Hepatocyte (in vitro differentiated cells): ENCODE results near the gene NTHL1. TPM values are rescaled to one million over a fixed set of nuclear protein-coding genes. Genes with fewer than 3 reads are reported as not detected.

ENCODE experiments used
- DNase-seq: peaks from one replicate; pipeline ENCODE4 v3.0.0-alpha.2; 2016; ENCODE audit warnings: low spot score
- H2AFZ ChIP-seq: fragments of 200-600 bp; sonication (generic); 2 replicates; pipeline ENCODE4 v1.6.0; 2016; ENCODE audit warnings: antibody characterized with exemption, mild to moderate bottlenecking
- H3K27ac ChIP-seq: fragments of 200-600 bp; sonication (generic); 2 replicates; pipeline ENCODE4 v1.5.1; 2016; ENCODE audit warnings: mild to moderate bottlenecking
- H3K27me3 ChIP-seq: fragments of 200-600 bp; sonication (generic); 2 replicates; pipeline ENCODE4 v1.6.1; 2016
- H3K36me3 ChIP-seq: fragments of 200-600 bp; sonication (generic); replicated peaks from 2 replicates; pipeline ENCODE4 v1.5.1; 2016; ENCODE audit warnings: low read depth; ENCODE audit not compliant: insufficient read depth
- H3K4me1 ChIP-seq: fragments of 200-600 bp; sonication (generic); 2 replicates; pipeline ENCODE4 v1.5.1; 2016; ENCODE audit warnings: mild to moderate bottlenecking, moderate library complexity; ENCODE audit not compliant: insufficient read depth
- H3K4me2 ChIP-seq: fragments of 200-600 bp; sonication (generic); 2 replicates; pipeline ENCODE4 v1.6.0; 2016
- H3K4me3 ChIP-seq: fragments of 200-600 bp; sonication (generic); 2 replicates; pipeline ENCODE4 v1.5.1; 2016; ENCODE audit warnings: mild to moderate bottlenecking
- H3K79me2 ChIP-seq: fragments of 200-600 bp; sonication (generic); 2 replicates; pipeline ENCODE4 v1.6.0; 2017; ENCODE audit warnings: mild to moderate bottlenecking
- H3K9me2 ChIP-seq: fragments of 200-600 bp; sonication (generic); replicated peaks from 2 replicates; pipeline ENCODE4 v1.6.0; 2017; ENCODE audit warnings: mild to moderate bottlenecking; ENCODE audit not compliant: insufficient read depth
- H3K9me3 ChIP-seq: fragments of 200-600 bp; sonication (generic); 2 replicates; pipeline ENCODE4 v1.5.1; 2016; ENCODE audit warnings: low read depth, mild to moderate bottlenecking
- H4K20me1 ChIP-seq: fragments of 200-600 bp; sonication (generic); 2 replicates; pipeline ENCODE4 v1.6.0; 2016; ENCODE audit warnings: mild to moderate bottlenecking; ENCODE audit not compliant: insufficient read depth, poor library complexity, severe bottlenecking
- CTCF ChIP-seq: fragments of 200-600 bp; sonication (generic); IDR thresholded peaks from 2 replicates; pipeline ENCODE4 v1.5.1; 2016; ENCODE audit warnings: antibody characterized with exemption, mild to moderate bottlenecking; ENCODE audit not compliant: poor library complexity
- EZH2 ChIP-seq: fragments of 200-600 bp; sonication (generic); IDR thresholded peaks from 2 replicates; pipeline ENCODE4 v1.6.1; 2016; ENCODE audit warnings: antibody characterized with exemption, mild to moderate bottlenecking, borderline replicate concordance
- EZH2phosphoT487 ChIP-seq: fragments of 200-600 bp; sonication (generic); IDR thresholded peaks from one replicate; pipeline ENCODE4 v1.6.1; 2018; ENCODE audit warnings: antibody characterized with exemption, mild to moderate bottlenecking, low read depth, moderate library complexity; ENCODE audit not compliant: unreplicated experiment, severe bottlenecking
- whole genome bisulfite sequencing: methylation state at CpG from one replicate; pipeline ENCODE4 v1.1.6; 2016; ENCODE audit warnings: low lambda C conversion rate; ENCODE audit errors: missing lambda C conversion rate; 5-methylcytosine and 5-hydroxymethylcytosine counted together
- polyA plus RNA-seq: library from polyadenylated mRNA; unstranded; fragments of >200 nt; fragmentation: Nextera tagmentation; extraction: Ambion mirVana; gene quantifications from 2 replicates; pipeline ENCODE4 v1.2.1, GENCODE V29; 2016
- total RNA-seq: library from RNA; depleted of rRNA; stranded (reverse); fragments of >200 nt; gene quantifications from 2 replicates; pipeline ENCODE4 v1.2.3, GENCODE V29; 2014

Gene NTHL1
- total and polyA plus RNA-seq, 2 experiments from 2014 or later, result 19.6 to 28.5 TPM

DNA sequence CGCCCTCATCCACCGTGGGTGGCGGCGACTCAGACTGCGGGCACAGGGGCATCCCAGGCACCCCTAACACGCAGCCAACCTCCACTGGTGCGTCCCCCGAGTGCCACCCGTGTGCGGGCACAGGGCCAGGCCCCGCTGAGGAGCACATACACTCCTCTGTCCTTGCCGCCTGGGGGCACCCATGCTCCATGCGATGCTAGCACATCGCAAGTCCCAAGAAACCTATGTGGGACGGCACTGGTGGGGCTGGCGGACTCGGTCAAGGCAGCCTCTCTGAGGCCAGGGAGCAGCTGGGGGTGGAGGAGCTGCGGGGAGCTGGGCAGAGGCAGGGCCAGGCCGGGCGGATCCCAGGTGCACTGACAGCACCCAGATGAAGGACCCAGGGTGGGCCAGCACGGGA is 42.0 kb downstream of the NTHL1 start:
- no peak overlapping the region for H2AFZ ChIP-seq
- no peak for TF ChIP-seq EZH2
- TF ChIP-seq CTCF, result no peak
- H4K20me1 ChIP-seq, result peaks cover 61% of the 10 kb centered on the region
- no peak overlapping the region for H3K4me2 ChIP-seq
- H3K4me3 ChIP-seq, result no peak overlapping the region
- peaks cover 64% of the 10 kb centered on the region for H3K79me2 ChIP-seq
- 92% methylated on average over 19 of the region's 21 CpGs for WGBS
- no peaks in the 10 kb centered on the region for H3K27me3 ChIP-seq
- peaks cover 28% of the 10 kb centered on the region for H3K4me1 ChIP-seq
- H3K36me3 ChIP-seq, result no peaks in the 10 kb centered on the region
- H3K27ac ChIP-seq, result no peak overlapping the region
- no peaks in the 10 kb centered on the region for H3K9me2 ChIP-seq
- DNase-seq, result no peak
- no peaks in the 10 kb centered on the region for H3K9me3 ChIP-seq

GRCh38 chr16:2004795-2005517 is 42.7 kb downstream of the NTHL1 start:
- no peak overlapping the region for H3K4me2 ChIP-seq

GRCh38 chr16:2003827-2004641 is 43.6 kb downstream of the NTHL1 start:
- Histone ChIP-seq H3K79me2 (peaks cover 57% of the 10 kb centered on the region), H3K36me3 (no peaks in the 10 kb centered on the region), H3K4me1 (peaks cover 22% of the 10 kb centered on the region), H3K27me3 (no peaks in the 10 kb centered on the region), H3K4me2 (peak overlapping the region; percentile 72), H3K4me3 (no peak overlapping the region), H4K20me1 (peaks cover 59% of the 10 kb centered on the region), H3K9me3 (no peaks in the 10 kb centered on the region), H3K9me2 (no peaks in the 10 kb centered on the region), H2AFZ (no peak overlapping the region), H3K27ac (peak overlapping the region; percentile 11)
- TF ChIP-seq EZH2 (no peak), EZH2phosphoT487 (no peak), CTCF (peak; percentile 91)
- 35% methylated on average over 34 of the region's 36 CpGs for WGBS
- peak; percentile 96 for DNase-seq

More at GRCh38 chr16:2004795-2005517, 42.7 kb downstream of the NTHL1 start:
- Histone ChIP-seq H3K79me2 (peaks cover 61% of the 10 kb centered on the region), H3K4me1 (peaks cover 22% of the 10 kb centered on the region), H3K9me3 (no peaks in the 10 kb centered on the region), H3K4me3 (no peak overlapping the region), H3K27me3 (no peaks in the 10 kb centered on the region), H3K9me2 (no peaks in the 10 kb centered on the region), H3K27ac (no peak overlapping the region), H3K36me3 (no peaks in the 10 kb centered on the region), H2AFZ (no peak overlapping the region), H4K20me1 (peaks cover 61% of the 10 kb centered on the region)
- WGBS, result 93% methylated on average over 28 of the region's 34 CpGs
- TF ChIP-seq EZH2phosphoT487, result no peak
- TF ChIP-seq CTCF, result no peak
- no peak for TF ChIP-seq EZH2
- no peak for DNase-seq
